ENCODE results near the gene PCSK6. TPM values are rescaled to one million over a fixed set of nuclear protein-coding genes. Genes with fewer than 3 reads are reported as not detected.
A peak's percentile ranks its signal among the peaks of the same experiment; 100 is the strongest.

Gene PCSK6
- total RNA-seq, 3 donors from 2014 or later = 7.2 to 19.7 (median 18.0) TPM

GRCh38 chr15:101489237-101489598, 289 bp downstream of the PCSK6 start:
- intact Hi-C loops (cut with DNase I; ENCODE audit: low total_unique reads) = no loop called here
- peaks cover 4 to 14% of the 10 kb centered on the region in 2 donors for H3K27me3 ChIP-seq
- H3K4me1 ChIP-seq = no peaks in the 10 kb centered on the region
- no peak for DNase-seq (ENCODE audit: low spot score in 2 of 2)
- no peaks in the 10 kb centered on the region for H3K9me3 ChIP-seq
- H3K36me3 ChIP-seq = no peaks in the 10 kb centered on the region
- no peak for TF ChIP-seq POLR2A (IDR thresholded peaks at IDR 0.05)
- no peak for TF ChIP-seq POLR2AphosphoS5 (IDR thresholded peaks at IDR 0.05)
- no peak for TF ChIP-seq CTCF (IDR thresholded peaks at IDR 0.05)
- peak overlapping the region; percentile 20 to 67 (median 46) for H3K4me3 ChIP-seq
- H3K27ac ChIP-seq = no peak overlapping the region

- Histone ChIP-seq H3K4me1 (no peaks in the 10 kb centered on the region), H3K9me3 (no peaks in the 10 kb centered on the region), H3K27ac (no peak overlapping the region), H3K36me3 (no peaks in the 10 kb centered on the region), H3K27me3 (peaks cover 4 to 14% of the 10 kb centered on the region in 2 donors), H3K4me3 (peak overlapping the region; percentile 24 to 67 (median 46))
- TF ChIP-seq POLR2A (IDR thresholded peaks at IDR 0.05) (no peak), CTCF (IDR thresholded peaks at IDR 0.05) (no peak), POLR2AphosphoS5 (IDR thresholded peaks at IDR 0.05) (no peak)
- no peak for DNase-seq (ENCODE audit: low spot score in 2 of 2)
- intact Hi-C loops (cut with DNase I; ENCODE audit: low total_unique reads) = no loop called here
Measured at GRCh38 chr15:101488300-101489164, 975 bp downstream of the PCSK6 start.

GRCh38 chr15:101486696-101487459, 2.6 kb downstream of the PCSK6 start:
- no peaks in the 10 kb centered on the region for H3K9me3 ChIP-seq
- TF ChIP-seq POLR2A (IDR thresholded peaks at IDR 0.05) (no peak), POLR2AphosphoS5 (IDR thresholded peaks at IDR 0.05) (no peak), CTCF (IDR thresholded peaks at IDR 0.05) (no peak)
- H3K4me1 ChIP-seq = no peaks in the 10 kb centered on the region
- no peaks in the 10 kb centered on the region for H3K36me3 ChIP-seq
- no peak overlapping the region for H3K4me3 ChIP-seq
- no peak for DNase-seq (ENCODE audit: low spot score in 2 of 2)
- peaks cover 4 to 14% of the 10 kb centered on the region in 2 donors for H3K27me3 ChIP-seq
- no peak overlapping the region for H3K27ac ChIP-seq
- intact Hi-C loops (cut with DNase I; ENCODE audit: low total_unique reads) = no loop called here

GRCh38 chr15:101483462-101483861, 6.0 kb downstream of the PCSK6 start:
- H3K4me3 ChIP-seq = no peak overlapping the region
- peaks cover 3 to 6% of the 10 kb centered on the region in 2 donors for H3K27me3 ChIP-seq
- no peak overlapping the region for H3K27ac ChIP-seq
- no peaks in the 10 kb centered on the region for H3K4me1 ChIP-seq
- no peak for DNase-seq (ENCODE audit: low spot score in 2 of 2)
- no peaks in the 10 kb centered on the region for H3K36me3 ChIP-seq
- intact Hi-C loops (cut with DNase I; ENCODE audit: low total_unique reads) = loop anchor here (5.0 kb wide), 1 partner anchor 296 kb away; no protein-coding TSS in a partner anchor
- TF ChIP-seq POLR2AphosphoS5 (IDR thresholded peaks at IDR 0.05) = no peak
- H3K9me3 ChIP-seq = no peaks in the 10 kb centered on the region

GRCh38 chr15:101482526-101483371, 6.8 kb downstream of the PCSK6 start:
- DNase-seq (ENCODE audit: low spot score in 2 of 2) = no peak
- Histone ChIP-seq H3K27me3 (no peaks in the 10 kb centered on the region), H3K36me3 (no peaks in the 10 kb centered on the region), H3K9me3 (no peaks in the 10 kb centered on the region), H3K27ac (no peak overlapping the region), H3K4me1 (no peaks in the 10 kb centered on the region), H3K4me3 (no peak overlapping the region)
- TF ChIP-seq POLR2AphosphoS5 (IDR thresholded peaks at IDR 0.05) = no peak
- no peak for TF ChIP-seq POLR2A (IDR thresholded peaks at IDR 0.05)
- no peak for TF ChIP-seq CTCF (IDR thresholded peaks at IDR 0.05)
- intact Hi-C loops (cut with DNase I; ENCODE audit: low total_unique reads) = loop anchor here (5.0 kb wide), 1 partner anchor 295 kb away; no protein-coding TSS in a partner anchor
